Mesenchymal stem cell (in vitro differentiated cells and primary cell): ENCODE results near the gene FBXL15.

Experiments
- DNase-seq: peaks from one replicate; pipeline ENCODE4 v3.0.0-alpha.2; 2013
- H2AFZ ChIP-seq: one replicate; pipeline ENCODE4 v1.6.1; 2013; ENCODE audit warnings: low read depth, mild to moderate bottlenecking, control low read depth, inconsistent platforms, low read length, moderate library complexity
- H2AK5ac ChIP-seq: 2 replicates; pipeline ENCODE4 v1.6.1; 2013; ENCODE audit warnings: low read length, moderate library complexity, mild to moderate bottlenecking, inconsistent platforms; ENCODE audit not compliant: severe bottlenecking
- H2BK120ac ChIP-seq: one replicate; pipeline ENCODE4 v1.6.1; 2013; ENCODE audit warnings: low read depth, mild to moderate bottlenecking, inconsistent platforms, low read length, moderate library complexity
- H2BK12ac ChIP-seq, 2 experiments: one replicate each; pipeline ENCODE4 v1.6.1; 2013; ENCODE audit warnings: inconsistent platforms in 2 of 2, low read length in 2 of 2, mild to moderate bottlenecking in 2 of 2, moderate library complexity in 2 of 2, control low read depth in 1 of 2
- H2BK15ac ChIP-seq: one replicate; pipeline ENCODE4 v1.6.1; 2013; ENCODE audit warnings: mild to moderate bottlenecking, low read depth, inconsistent platforms; ENCODE audit not compliant: poor library complexity, severe bottlenecking
- H2BK5ac ChIP-seq: 2 replicates; pipeline ENCODE4 v1.6.1; 2013; ENCODE audit warnings: low read depth, mild to moderate bottlenecking, low read length, control low read depth, inconsistent platforms; ENCODE audit not compliant: poor library complexity, severe bottlenecking
- H3K14ac ChIP-seq, 2 experiments: one replicate each; pipeline ENCODE4 v1.6.1; 2013; ENCODE audit warnings: inconsistent platforms in 2 of 2, low read length in 2 of 2, control low read depth in 1 of 2, mild to moderate bottlenecking in 1 of 2, moderate library complexity in 1 of 2
- H3K18ac ChIP-seq, 2 experiments: one replicate each; pipeline ENCODE4 v1.6.1; 2013; ENCODE audit warnings: inconsistent platforms in 2 of 2, low read length in 2 of 2, control low read depth in 1 of 2, low read depth in 1 of 2, mild to moderate bottlenecking in 1 of 2
- H3K23ac ChIP-seq, 2 experiments: one replicate each; pipeline ENCODE4 v1.6.1; 2013; ENCODE audit warnings: inconsistent platforms in 2 of 2, low read length in 2 of 2, mild to moderate bottlenecking in 2 of 2, moderate library complexity in 2 of 2, control low read depth in 1 of 2
- H3K27ac ChIP-seq: 2 replicates; pipeline ENCODE4 v1.5.1; 2013; ENCODE audit warnings: mild to moderate bottlenecking, moderate library complexity, low read length, control low read depth, inconsistent platforms; ENCODE audit not compliant: poor library complexity, severe bottlenecking
- H3K27me3 ChIP-seq, 2 experiments: 2 replicates each; pipeline versions ENCODE4 v1.6.1 to v1.7.0; 2013; ENCODE audit warnings: low read length in 2 of 2, mild to moderate bottlenecking in 2 of 2, moderate library complexity in 2 of 2, control low read depth in 1 of 2, inconsistent platforms in 1 of 2; ENCODE audit not compliant: control insufficient read depth in 1 of 2, insufficient read depth in 1 of 2
- H3K36me3 ChIP-seq, 2 experiments: 2 replicates each; pipeline versions ENCODE4 v1.6.1 to v1.7.0; 2013; ENCODE audit warnings: low read length in 2 of 2, control low read depth in 1 of 2, inconsistent platforms in 1 of 2, low read depth in 1 of 2, mild to moderate bottlenecking in 1 of 2; ENCODE audit not compliant: insufficient read depth in 2 of 2, control insufficient read depth in 1 of 2
- H3K4ac ChIP-seq, 2 experiments: one replicate each; pipeline ENCODE4 v1.6.1; 2013; ENCODE audit warnings: inconsistent platforms in 2 of 2, low read length in 2 of 2, mild to moderate bottlenecking in 2 of 2, moderate library complexity in 2 of 2, control low read depth in 1 of 2, low read depth in 1 of 2
- H3K4me1 ChIP-seq: 2 replicates; pipeline ENCODE4 v1.6.1; 2013; ENCODE audit warnings: low read depth, low read length, control low read depth; ENCODE audit not compliant: control insufficient read depth, insufficient read depth
- H3K4me2 ChIP-seq: 2 replicates; pipeline ENCODE4 v1.6.1; 2013; ENCODE audit warnings: low read length, mild to moderate bottlenecking, inconsistent platforms; ENCODE audit not compliant: poor library complexity, severe bottlenecking
- H3K4me3 ChIP-seq, 2 experiments: 2 replicates each; pipeline versions ENCODE4 v1.5.1 to v1.7.0; 2013; ENCODE audit warnings: low read length in 2 of 2, mild to moderate bottlenecking in 2 of 2, control low read depth in 1 of 2, low read depth in 1 of 2; ENCODE audit not compliant: insufficient read depth in 1 of 2
- H3K79me1 ChIP-seq: replicated peaks from 2 replicates; pipeline ENCODE4 v1.6.1; 2013; ENCODE audit warnings: mild to moderate bottlenecking, control low read depth, low read length, inconsistent platforms; ENCODE audit not compliant: poor library complexity, severe bottlenecking
- H3K9ac ChIP-seq: 2 replicates; pipeline ENCODE4 v1.7.0; 2013; ENCODE audit warnings: mild to moderate bottlenecking, low read length, moderate library complexity
- H3K9me3 ChIP-seq: 2 replicates; pipeline ENCODE4 v1.7.0; 2013; ENCODE audit warnings: mild to moderate bottlenecking, low read length; ENCODE audit not compliant: control insufficient read depth
- H4K8ac ChIP-seq: one replicate; pipeline ENCODE4 v1.6.1; 2013; ENCODE audit warnings: inconsistent platforms, mild to moderate bottlenecking, low read length, moderate library complexity
- H4K91ac ChIP-seq: one replicate; pipeline ENCODE4 v1.6.1; 2013; ENCODE audit warnings: mild to moderate bottlenecking, low read length, inconsistent platforms
- WGBS: methylation state at CpG from one replicate; pipeline ENCODE4 v1.1.7; 2013; ENCODE audit warnings: mixed read lengths; 5-methylcytosine and 5-hydroxymethylcytosine counted together

Gene FBXL15

GRCh38 chr10:102462512-102463054, 41.9 kb downstream of the FBXL15 start:
- Histone ChIP-seq H2AK5ac (no peak overlapping the region), H2BK15ac (no peak overlapping the region), H2BK12ac (no peak overlapping the region), H3K36me3 (no peaks in the 10 kb centered on the region), H3K27me3 (peaks cover 27 to 55% of the 10 kb centered on the region in 2 experiments), H3K4me1 (peaks cover 11% of the 10 kb centered on the region), H3K4ac (no peak overlapping the region), H2AFZ (no peak overlapping the region), H3K4me3 (peak overlapping the region in 1 of 2 experiments; percentile 27), H3K27ac (no peak overlapping the region), H3K23ac (no peak overlapping the region), H3K4me2 (no peak overlapping the region), H3K14ac (no peak overlapping the region), H2BK120ac (no peak overlapping the region), H3K79me1 (no peaks in the 10 kb centered on the region), H3K18ac (no peak overlapping the region), H4K91ac (no peak overlapping the region), H3K9me3 (no peaks in the 10 kb centered on the region), H2BK5ac (no peak overlapping the region), H3K9ac (no peak overlapping the region), H4K8ac (no peak overlapping the region)
- DNase-seq, result no peak
- WGBS, result 54% methylated on average over 5 of the region's 6 CpGs

GRCh38 chr10:102463983-102464382, 43.3 kb downstream of the FBXL15 start:
- Histone ChIP-seq H2AK5ac (no peak overlapping the region), H4K8ac (no peak overlapping the region), H3K14ac (no peak overlapping the region), H3K4me3 (no peak overlapping the region), H3K4me2 (no peak overlapping the region), H4K91ac (no peak overlapping the region), H2AFZ (no peak overlapping the region), H3K79me1 (no peaks in the 10 kb centered on the region), H3K27me3 (peaks cover 27 to 55% of the 10 kb centered on the region in 2 experiments), H2BK12ac (no peak overlapping the region), H3K36me3 (no peaks in the 10 kb centered on the region), H3K9ac (no peak overlapping the region), H2BK120ac (no peak overlapping the region), H2BK15ac (no peak overlapping the region), H3K18ac (no peak overlapping the region), H2BK5ac (no peak overlapping the region), H3K4me1 (peaks cover 11% of the 10 kb centered on the region), H3K27ac (no peak overlapping the region), H3K9me3 (no peaks in the 10 kb centered on the region), H3K23ac (no peak overlapping the region), H3K4ac (no peak overlapping the region)
- DNase-seq, result no peak
- WGBS, result 91% methylated on average over 10 of the region's 10 CpGs

GRCh38 chr10:102465466-102465865, 44.8 kb downstream of the FBXL15 start:
- Histone ChIP-seq H2AFZ (no peak overlapping the region), H3K23ac (no peak overlapping the region), H2BK5ac (no peak overlapping the region), H3K79me1 (no peaks in the 10 kb centered on the region), H3K4ac (no peak overlapping the region), H3K4me3 (no peak overlapping the region), H3K27ac (no peak overlapping the region), H3K9me3 (no peaks in the 10 kb centered on the region), H2AK5ac (no peak overlapping the region), H3K36me3 (no peaks in the 10 kb centered on the region), H3K9ac (no peak overlapping the region), H3K18ac (no peak overlapping the region), H3K27me3 (peaks cover 27 to 50% of the 10 kb centered on the region in 2 experiments), H2BK12ac (no peak overlapping the region), H2BK15ac (no peak overlapping the region), H4K91ac (no peak overlapping the region), H2BK120ac (no peak overlapping the region), H4K8ac (no peak overlapping the region), H3K4me1 (peaks cover 11% of the 10 kb centered on the region), H3K14ac (no peak overlapping the region), H3K4me2 (no peak overlapping the region)
- 92% methylated on average over 2 of the region's 3 CpGs for WGBS
- DNase-seq, result no peak

GRCh38 chr10:102467318-102467717, 46.7 kb downstream of the FBXL15 start:
- DNase-seq, result no peak
- Histone ChIP-seq H4K8ac (no peak overlapping the region), H3K27ac (no peak overlapping the region), H4K91ac (no peak overlapping the region), H3K23ac (no peak overlapping the region), H2BK120ac (no peak overlapping the region), H2BK15ac (no peak overlapping the region), H3K36me3 (no peaks in the 10 kb centered on the region), H2AFZ (no peak overlapping the region), H3K9ac (no peak overlapping the region), H2BK5ac (no peak overlapping the region), H2AK5ac (no peak overlapping the region), H3K4ac (no peak overlapping the region), H3K4me1 (no peaks in the 10 kb centered on the region), H3K9me3 (no peaks in the 10 kb centered on the region), H3K18ac (no peak overlapping the region), H3K4me3 (no peak overlapping the region), H3K4me2 (no peak overlapping the region), H3K27me3 (peaks cover 18 to 55% of the 10 kb centered on the region in 2 experiments), H2BK12ac (no peak overlapping the region), H3K14ac (no peak overlapping the region), H3K79me1 (no peaks in the 10 kb centered on the region)
- WGBS, result 90% methylated on average over 6 of the region's 6 CpGs
